GM19467 (cell line): ENCODE results near the gene LRRC1.
"Not testable (repeated sequence)": the region's sequence is repeated elsewhere in the genome, so short reads cannot be mapped to it uniquely, and the experiment has no call there.

Experiments used
- ATAC-seq: cut with Tn5 transposase; IDR thresholded peaks from one replicate; pipeline ENCODE4 v1.9.1; 2021; ENCODE audit warnings: mild to moderate bottlenecking, moderate library complexity; ENCODE audit not compliant: unreplicated experiment

LRRC1 gene

DNA sequence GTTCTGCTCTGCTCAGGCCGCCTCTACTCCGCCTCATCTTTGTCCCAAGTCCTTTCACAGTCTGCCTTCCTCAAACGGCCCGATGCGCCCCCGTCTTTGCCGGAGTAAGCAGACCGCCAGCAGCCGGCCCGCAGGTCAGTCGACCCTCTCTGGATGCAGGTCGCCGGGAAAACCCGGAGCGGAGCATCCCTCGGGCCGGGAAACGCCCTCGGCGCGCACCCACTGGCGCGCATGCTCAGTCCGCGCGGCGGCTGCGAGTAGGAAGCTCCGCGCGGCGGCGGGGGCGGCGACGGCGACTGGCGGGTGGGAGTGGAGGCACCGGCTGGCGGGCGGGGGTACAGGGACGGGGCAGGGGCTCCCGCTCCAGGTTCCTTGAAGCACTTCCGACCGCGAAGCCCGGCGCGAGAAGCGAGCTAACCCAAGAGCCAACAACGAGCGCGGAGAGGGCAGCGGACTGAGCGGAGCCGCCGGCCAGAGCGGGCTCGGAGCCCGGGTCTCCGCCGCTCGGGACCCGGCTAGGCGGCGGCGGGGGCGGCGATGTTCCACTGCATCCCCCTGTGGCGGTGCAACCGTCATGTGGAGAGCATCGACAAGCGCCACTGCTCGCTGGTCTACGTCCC lies at the start of gene LRRC1:
TSS of gene LRRC1 (plus strand) at position 286 of the 620 bp plus-strand sequence. CDS start at position 538, 252 bp downstream.
- peak; percentile 64 for ATAC-seq

DNA sequence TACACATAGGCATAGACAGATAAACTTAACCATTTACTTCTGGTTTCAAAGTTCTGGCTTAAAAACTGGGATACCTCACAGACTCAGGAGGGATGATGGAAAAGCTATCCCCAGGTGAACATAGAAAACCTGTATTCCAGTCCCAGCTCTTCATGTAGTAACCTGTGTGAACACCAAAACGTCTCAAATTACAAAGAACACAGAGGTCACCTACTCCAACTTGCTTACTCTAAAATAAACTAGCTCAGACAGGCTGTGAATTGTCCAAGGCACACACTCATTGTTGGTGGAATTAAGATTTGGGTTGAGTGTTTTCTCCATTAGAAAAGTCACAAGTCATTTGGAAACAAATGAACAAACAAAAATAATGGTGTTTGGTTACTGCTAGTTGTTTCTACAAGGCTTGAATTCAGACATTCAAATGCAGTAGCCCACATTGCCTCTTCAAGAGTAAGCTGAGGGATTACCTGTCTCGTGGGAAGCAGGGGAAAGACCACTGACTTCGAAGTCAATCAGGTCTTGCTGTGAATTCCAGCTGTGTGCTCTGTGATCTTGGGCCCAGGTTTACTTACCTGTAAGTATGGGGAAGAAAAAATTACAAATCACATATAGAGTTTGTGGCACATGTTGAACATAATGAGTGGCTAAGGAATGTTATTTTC lies 48.2 kb upstream of the LRRC1 start:
- ATAC-seq = no peak

DNA sequence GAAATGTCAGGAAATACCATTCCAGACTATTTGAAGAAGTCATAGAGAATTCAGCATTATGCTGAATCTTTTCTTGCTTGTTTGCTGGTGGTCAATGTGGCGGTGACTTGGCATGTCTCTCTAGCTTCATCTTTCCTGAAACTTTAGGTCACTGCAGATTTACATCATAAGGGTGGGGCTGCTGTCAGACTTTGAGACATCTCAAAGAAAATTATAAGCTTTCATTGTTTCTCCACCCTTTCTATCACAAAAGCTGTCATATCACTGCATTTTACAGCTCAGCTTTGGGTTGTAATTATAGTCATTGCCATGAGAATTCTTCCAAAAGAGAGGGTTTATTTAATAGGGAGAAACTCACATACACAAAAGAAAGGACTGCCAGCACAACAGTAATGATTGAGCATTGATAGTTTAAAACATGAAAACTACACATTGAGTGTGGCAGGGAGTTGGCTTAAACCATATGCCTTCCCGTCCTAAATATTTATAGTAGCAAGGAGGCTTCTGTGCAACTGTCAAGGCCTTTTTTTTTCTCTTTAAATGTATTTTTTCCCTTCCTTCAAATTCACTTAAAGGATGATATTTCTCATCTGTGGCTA lies 44.7 kb upstream of the LRRC1 start:
- no peak for ATAC-seq

DNA sequence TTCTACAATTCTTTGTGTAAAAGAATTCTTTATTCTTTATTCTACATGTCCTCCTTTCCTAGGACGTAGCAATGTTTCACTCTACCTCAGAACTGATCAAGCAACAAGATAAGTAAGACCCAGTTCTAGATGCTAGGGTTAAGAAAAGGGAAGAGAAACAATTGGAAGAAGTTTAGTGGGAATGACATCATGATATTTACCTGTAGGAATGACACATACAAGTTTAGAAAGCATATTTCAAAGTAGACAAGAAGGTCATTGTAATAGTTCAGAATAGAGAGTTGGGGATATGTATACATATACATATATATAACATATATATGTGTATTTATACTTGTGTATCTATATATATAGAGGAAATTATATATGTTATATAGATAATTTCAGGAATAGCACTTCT lies 43.4 kb upstream of the LRRC1 start:
- ATAC-seq = no peak

DNA sequence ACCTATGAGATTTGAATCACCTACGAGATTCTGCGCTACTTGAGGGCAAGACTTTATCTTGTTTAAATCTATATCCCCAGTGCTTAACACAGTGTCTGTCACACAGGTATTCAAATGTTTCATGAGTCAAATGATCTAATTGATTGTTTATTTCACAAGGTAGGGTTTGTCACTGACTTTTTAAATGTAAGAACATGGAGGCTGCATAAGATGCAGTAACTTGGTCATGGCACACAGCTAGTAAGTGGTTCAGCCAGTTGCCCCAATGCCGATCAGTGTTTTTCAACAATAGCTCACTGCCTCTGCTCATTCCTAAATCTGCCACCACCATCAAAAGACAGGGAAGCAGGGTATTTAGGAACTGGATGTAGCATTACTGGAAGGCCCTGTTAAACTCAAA lies 42.4 kb upstream of the LRRC1 start:
- ATAC-seq = no peak

DNA sequence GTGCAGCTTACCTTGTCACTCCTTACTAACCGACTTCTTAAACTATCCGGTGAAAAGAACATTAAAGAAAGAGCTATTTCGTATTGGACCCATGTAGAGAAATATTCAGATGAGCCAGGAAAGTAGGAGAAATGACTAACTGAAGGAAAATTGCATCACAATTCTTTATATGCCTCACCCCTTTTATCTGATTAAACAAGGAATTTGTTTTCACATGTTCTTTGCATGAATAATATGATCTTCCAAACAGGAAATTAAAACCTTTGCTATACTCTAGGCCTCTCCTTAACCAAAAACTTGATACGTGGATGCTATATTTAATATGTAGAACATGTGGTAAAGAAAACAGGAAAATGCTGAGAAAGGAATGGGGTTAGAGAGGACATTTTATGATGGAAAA lies 41.9 kb upstream of the LRRC1 start:
- ATAC-seq = no peak

DNA sequence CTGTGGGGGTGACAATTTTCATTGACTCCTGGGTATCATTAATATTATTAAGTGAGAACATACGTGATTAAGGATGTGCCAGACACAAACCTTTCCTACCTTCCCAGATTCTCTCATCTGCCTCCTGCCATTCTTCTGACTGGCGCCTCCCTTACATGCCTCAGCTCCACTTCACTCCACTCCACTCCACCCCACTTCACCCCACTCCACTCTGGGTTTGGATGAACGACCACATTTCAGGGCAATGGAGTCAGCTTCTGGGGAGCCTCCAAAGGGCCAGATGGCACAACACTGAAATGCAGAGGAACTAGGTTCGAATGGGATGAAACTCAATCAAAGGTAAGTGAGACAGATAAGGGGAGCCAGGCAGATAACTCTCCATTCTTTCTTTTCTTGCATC lies 40.5 kb upstream of the LRRC1 start:
- ATAC-seq = no peak

DNA sequence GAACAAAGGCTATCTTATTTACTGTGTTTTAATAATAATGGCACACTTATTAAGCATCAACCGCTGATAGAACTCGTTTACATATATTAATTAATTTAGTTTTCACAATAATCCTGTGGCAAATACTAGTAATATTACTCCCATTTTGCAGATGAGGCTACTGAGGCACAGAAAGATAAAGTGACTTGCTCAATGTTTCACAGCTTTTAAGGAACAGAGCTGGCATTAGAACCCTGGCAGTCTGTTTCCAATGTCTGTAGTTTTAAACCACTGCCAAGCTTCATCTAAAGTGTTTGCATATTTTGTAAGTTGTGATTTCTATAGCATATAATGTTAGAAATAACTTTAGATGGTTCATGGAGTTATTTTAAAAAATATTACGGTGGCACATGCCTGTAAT lies 38.4 kb upstream of the LRRC1 start:
- ATAC-seq = no peak

DNA sequence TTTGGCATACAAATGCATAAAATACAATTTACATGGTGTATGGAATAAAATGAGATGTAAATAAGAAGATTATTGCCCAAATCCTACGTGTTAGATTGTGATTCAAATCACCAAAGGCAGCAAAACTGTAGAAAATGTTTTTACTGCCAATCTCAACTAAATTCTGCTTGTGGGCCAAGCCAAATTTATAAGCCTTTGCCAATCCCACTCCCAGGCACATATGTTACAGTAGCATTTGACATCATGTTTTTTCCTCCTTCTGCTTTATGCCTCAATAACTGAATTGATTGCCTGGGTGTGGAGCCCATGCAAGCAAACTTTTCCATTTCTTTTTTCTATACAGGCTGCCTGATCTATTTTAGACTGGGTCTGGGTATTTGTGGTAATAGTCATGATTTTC lies 36.3 kb upstream of the LRRC1 start:
- no peak for ATAC-seq

DNA sequence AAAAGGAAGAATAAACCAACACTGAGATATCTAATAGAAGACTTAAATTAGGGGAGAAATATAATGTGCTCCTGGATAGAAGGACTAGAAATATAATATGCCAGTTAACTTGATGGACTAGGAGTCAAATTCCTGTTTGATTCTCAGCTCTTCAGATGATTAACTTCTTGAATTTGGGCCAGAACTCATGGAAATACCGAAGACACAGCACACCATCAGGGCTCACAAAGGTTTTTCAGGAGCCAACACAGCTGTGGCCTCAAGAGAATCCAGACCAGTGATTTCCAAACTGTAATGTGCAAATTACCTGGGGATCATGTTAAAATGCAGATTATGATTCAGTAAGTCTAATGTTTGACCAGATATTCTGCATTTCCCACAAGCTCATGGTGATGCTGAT lies 33.8 kb upstream of the LRRC1 start:
- ATAC-seq = no peak

DNA sequence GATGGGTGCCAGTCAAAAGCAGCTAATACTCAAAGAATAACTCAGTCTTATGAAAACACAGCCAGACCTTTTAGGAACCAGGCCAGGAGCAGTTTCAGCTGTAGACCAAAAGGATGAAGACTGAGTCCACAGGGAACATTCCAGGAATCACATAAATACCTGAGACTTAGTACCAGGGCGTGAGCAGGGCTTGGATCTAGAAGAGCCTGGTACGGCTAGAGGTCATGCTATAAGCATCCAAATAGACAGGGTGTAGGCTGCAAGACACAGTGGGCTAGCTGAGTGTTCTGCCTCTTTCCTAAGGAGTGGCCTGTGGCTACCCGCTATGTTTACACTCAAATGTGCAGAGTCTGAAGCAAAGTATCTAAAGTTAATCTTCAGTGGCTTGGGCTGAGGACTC lies 29.5 kb upstream of the LRRC1 start:
- no peak for ATAC-seq

DNA sequence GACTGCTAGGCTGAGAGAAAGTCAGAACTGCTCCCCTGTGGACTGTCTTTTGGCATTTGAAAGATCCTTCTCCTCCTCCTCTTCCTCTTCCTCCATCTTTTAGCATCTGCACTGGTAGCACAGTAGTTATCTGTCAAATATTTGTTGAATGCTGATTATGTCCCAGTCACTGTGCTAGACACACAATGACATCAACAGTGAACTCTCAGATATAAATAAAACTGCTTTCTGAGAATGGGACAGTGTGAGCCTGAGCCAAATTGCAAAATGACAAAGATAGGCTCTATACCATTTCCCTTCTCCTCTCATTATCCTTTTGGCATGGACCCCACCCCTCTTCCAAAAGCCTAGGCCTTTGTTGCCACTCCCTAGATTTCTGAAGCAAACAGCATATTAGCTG lies 27.9 kb upstream of the LRRC1 start:
- ATAC-seq = no peak

DNA sequence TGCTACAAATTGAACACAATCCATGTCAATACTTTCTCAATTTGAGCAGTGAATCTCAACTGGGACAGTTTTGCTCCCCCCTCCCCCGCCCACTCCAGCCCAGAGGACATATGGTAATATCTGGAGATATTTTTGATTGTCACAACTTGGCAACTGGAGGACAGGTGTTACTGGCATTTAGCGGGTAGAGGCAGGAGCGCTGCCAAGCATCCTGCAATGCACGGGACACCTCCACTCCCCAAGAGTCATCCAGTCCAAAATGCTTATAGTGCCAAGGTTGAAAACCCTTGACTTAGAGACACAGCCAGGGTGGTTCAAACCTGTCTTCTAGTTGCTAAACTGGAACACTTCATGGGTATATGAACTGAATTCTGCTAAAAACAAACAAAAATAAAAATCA lies 26.9 kb upstream of the LRRC1 start:
- no peak for ATAC-seq

DNA sequence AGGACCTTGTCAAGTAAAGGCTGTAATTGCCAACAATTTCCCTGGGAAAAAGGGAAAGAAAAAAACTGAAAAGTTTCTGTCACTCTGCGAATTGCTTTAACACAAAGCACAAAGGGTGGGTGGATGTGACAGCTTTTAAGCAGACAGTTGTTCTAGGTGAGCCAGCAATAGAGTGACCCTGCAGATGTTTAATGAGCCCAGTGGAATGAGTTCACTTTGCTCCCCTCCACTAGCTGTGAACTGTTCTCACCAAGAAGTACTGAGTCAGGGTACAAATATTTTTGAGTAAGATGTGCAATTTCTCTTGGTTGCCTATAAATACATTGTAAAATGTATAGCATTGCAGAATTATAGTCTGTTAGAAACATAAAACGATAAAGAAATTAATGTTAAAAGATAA lies 26.2 kb upstream of the LRRC1 start:
- no peak for ATAC-seq

DNA sequence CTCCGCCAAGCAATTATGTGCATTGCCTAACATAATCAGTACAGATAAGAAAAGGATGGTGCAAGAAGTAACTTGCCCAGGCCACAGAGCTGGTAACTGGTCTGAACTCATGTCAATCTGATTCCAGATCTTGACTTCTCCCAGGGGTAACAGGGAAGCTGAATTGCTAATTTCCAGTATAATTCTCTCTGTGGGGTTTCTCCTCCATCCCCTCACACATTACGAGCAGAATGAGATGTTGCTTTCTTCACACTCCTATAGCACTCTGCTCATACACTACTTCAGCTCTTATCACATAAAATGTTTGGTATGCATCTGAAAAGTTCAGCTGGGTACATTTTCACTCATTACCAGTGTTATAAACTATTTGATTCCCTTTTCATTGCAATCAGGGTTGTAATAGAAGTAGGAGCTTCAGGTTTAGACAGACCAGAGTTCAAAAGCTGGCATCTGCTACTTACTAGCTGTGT lies 24.0 kb upstream of the LRRC1 start:
- no peak for ATAC-seq

DNA sequence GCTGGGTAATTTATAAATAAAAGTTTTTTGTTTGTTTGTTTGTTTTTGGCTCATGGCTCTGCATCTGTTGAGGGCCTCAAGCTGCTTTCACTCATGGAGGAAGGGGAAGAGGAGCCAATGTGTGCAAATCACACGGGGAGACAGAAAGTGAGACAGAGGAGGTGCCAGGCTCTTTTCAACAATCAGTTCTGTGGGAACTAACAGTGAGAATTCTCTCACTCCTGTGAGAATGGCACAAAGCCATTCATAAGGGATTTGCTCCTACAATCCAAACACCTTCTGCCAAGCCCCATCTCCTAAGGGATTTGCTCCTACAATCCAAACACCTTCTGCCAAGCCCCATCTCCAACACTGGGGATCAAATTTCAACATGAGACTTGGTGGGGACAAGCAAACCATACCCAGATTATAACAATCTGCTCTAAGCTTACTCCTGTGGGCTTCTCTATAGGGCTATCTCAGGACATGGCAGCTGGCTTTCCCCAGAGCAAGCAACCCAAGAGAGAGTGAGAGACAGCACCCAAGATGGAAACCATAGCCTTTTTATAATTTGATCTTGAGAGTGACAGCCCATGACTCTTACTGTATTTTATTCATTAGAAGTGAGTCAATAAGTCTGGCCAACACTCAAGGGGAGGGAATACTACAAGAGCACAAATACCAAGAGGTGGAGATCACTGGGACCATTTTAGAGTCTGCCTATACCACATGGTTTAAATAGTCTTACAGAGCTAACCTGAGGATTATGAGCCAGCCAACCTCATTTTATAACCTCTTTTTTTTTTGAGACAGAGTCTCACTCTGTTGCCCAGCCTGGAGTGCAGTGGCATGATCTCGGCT lies 22.8 kb upstream of the LRRC1 start:
- ATAC-seq = no peak

DNA sequence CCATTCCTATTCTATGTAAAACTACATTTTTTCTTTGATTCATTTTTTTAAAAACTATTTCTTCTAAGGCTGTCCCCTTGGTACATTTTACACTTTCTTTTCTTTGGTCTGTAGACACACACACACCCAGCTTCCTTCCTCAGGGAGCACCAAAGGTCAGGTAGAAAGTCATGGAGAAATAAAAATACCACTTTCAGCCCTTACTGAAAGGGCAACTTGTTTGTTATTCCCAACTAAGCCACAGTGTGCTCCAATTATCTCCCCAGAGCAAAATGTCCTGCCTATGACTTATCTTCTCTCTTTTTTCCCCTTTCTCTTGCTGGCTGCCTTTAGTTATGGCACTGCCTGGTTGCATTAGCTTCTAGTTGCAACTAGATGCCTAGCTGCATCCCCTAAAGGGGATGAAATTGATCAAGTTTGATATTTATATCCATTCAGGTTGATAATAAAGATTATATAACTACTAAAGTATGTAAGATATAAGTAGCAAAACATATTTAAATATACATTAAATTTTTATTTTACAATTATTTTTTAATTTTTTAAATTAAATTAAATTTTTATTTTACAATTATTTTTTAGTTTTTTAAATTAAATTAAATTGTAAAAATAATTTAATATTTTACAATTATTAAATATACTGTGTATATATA lies 21.6 kb upstream of the LRRC1 start:
- ATAC-seq = no peak

DNA sequence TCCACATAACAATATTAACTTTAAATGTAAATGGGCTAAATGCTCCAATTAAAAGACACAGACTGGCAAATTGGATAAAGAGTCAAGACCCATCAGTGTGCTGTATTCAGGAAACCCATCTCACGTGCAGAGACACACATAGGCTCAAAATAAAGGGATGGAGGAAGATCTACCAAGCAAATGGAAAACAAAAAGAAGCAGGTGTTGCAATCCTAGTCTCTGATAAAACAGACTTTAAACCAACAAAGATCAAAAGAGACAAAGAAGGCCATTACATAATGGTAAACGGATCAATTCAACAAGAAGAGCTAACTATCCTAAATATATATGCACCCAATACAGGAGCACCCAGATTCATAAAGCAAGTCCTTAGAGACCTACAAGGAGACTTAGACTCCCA lies 18.7 kb upstream of the LRRC1 start:
- not testable (repeated sequence) for ATAC-seq

DNA sequence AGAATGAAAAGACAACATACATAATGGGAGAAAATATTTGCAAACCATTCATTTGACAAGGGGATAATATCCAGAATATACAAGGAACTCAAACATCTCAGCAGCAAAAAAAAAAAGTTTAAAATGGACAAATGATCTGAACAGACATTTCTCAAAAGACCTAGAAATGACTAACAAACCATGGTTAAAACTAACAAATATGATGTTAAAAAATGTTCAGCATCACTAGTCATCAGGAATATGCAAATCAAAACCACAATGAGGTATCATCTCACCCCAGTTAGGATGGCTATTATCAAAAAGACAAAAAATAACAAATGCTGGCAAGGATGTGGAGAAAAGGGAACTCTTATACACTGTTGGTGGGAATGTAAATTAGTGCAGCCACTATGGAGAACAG lies 9.8 kb upstream of the LRRC1 start:
- not testable (repeated sequence) for ATAC-seq

DNA sequence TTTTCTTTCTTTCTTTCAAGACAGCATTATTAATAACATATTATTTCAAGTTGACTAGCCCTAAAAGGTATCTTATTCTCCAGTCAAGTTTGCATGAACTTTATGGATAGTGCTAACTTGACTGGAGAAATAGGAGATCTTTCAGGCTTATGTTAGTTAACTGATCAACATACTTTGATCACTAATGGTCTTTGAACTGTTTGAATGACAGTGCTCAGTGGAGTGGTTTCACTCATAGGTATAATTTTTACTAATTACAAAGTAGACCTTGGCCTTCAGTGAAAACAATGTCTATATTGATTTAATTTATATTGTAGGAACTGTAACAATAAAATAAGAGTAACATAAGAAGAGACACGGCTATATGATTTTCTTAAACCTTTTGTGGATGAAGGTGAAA lies 8.0 kb upstream of the LRRC1 start:
- ATAC-seq = no peak

DNA sequence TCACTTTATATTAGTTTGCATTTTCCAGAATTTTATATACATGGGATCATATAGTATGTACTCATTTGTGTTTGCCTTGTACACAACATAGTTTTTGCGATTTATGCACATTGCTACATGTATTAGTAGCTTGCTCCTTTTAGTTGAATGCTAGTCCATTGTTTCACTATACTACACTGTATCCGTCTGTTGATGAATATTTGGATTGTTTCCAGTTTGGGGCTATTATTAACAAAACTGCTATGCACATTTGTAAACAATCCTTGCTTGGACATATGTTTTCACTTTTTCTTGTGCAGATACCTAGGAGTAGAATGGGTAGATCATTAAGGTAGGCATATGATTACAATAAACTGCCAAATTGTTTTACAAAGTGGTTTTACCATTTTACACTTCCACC lies 3.9 kb upstream of the LRRC1 start:
- no peak for ATAC-seq
